Stomach (tissue), 9 donors: ENCODE results near the gene NEDD4L. TPM values are rescaled to one million over a fixed set of nuclear protein-coding genes. Genes with fewer than 3 reads are reported as not detected.
"Not testable (repeated sequence)": the region's sequence is repeated elsewhere in the genome, so short reads cannot be mapped to it uniquely, and the experiment has no call there.

Experiments used
- DNase-seq, 2 donors: peaks; one replicate each; pipeline versions ENCODE4 v3.0.0 to v3.0.0-alpha.2; 2013 to 2019
- H3K27ac ChIP-seq, 5 donors: fragments of 200-600 bp in 4 of 5; sonication (generic) in 4 of 5; one replicate each; pipeline ENCODE4 v1.5.1; 2013 to 2019; ENCODE audit warnings: mild to moderate bottlenecking in 1 of 5, moderate library complexity in 1 of 5
- H3K27me3 ChIP-seq, 3 donors: fragments of 200-600 bp; sonication (generic); one replicate each; pipeline ENCODE4 v1.5.1; 2017 to 2019; ENCODE audit warnings: mixed run types in 1 of 3
- H3K36me3 ChIP-seq, 4 donors: fragments of 200-600 bp; sonication (generic); 1 replicate in 3 of 4; 2 replicates in 1 of 4; pipeline ENCODE4 v1.5.1; 2016 to 2019
- H3K4me1 ChIP-seq, 4 donors: fragments of 200-600 bp; sonication (generic); one replicate each; pipeline ENCODE4 v1.5.1; 2016 to 2019
- H3K4me3 ChIP-seq, 4 donors: fragments of 200-600 bp; sonication (generic) in 3 of 4; one replicate each; pipeline ENCODE4 v1.5.1; 2016 to 2019; ENCODE audit warnings: mild to moderate bottlenecking in 1 of 4
- H3K9me3 ChIP-seq, 4 donors: fragments of 200-600 bp; sonication (generic); one replicate each; pipeline ENCODE4 v1.5.1; 2016 to 2019
- CTCF ChIP-seq, 7 experiments: fragments of 450-650 bp in 4 of 7; fragments of 200-600 bp in 3 of 7; sonication (generic) in 3 of 7; IDR thresholded peaks; one replicate each; pipeline ENCODE4 v1.5.1; 2016 to 2019; ENCODE audit warnings: antibody characterized with exemption in 7 of 7, control low read depth in 2 of 7, mild to moderate bottlenecking in 1 of 7
- EP300 ChIP-seq: sonication (generic); formaldehyde crosslinking; IDR thresholded peaks from one replicate; pipeline ENCODE4 v1.6.1; 2017; ENCODE audit warnings: antibody characterized with exemption
- POLR2A ChIP-seq, 4 donors: fragments of 450-650 bp; IDR thresholded peaks; one replicate each; pipeline ENCODE4 v1.6.1; 2016; ENCODE audit warnings: antibody characterized with exemption in 4 of 4, control low read depth in 2 of 4, mild to moderate bottlenecking in 1 of 4, moderate library complexity in 1 of 4
- POLR2AphosphoS5 ChIP-seq, 3 donors: sonication (generic); formaldehyde crosslinking; IDR thresholded peaks; one replicate each; pipeline ENCODE4 v1.6.1; 2016; ENCODE audit warnings: antibody characterized with exemption in 3 of 3
- WGBS, 5 donors: extraction: QIAGEN DNeasy Blood & Tissue Kit in 3 of 5; methylation state at CpG; one replicate each; pipeline versions ENCODE4 v1.1.5 to v1.1.7; 2013 to 2018; 5-methylcytosine and 5-hydroxymethylcytosine counted together
- intact Hi-C: fragments of 100-400 bp; cut with DNase I; formaldehyde crosslinking; loops from one replicate; pipeline ENCODE4 v1.15.1; 2023; ENCODE audit warnings: low total_unique reads
- polyA plus RNA-seq, 3 donors: library from polyadenylated mRNA; stranded (reverse); fragments of 200-250 nt; gene quantifications; one replicate each; pipeline ENCODE4 v1.2.3, GENCODE V29; 2013
- total RNA-seq, 5 donors: library from RNA; depleted of rRNA; stranded (reverse); fragments of >200 nt; gene quantifications; one replicate each; pipeline versions ENCODE4 v1.1.0 to v1.2.3, GENCODE V29; 2014 to 2016
- donor health status: healthy with polysubstance abuse.
- donor health status: Bipolar disorder and iron deficiency.
- donor health status: healthy.

The NEDD4L gene
- total and polyA plus RNA-seq, 8 donors = 46.1 to 315 (median 129) TPM

- intact Hi-C loops = loop anchor here (10.0 kb wide), 1 partner anchor 77 kb away; no protein-coding TSS in a partner anchor
- TF ChIP-seq POLR2A (IDR thresholded peaks at IDR 0.05) (no peak), CTCF (IDR thresholded peaks at IDR 0.05) (no peak), EP300 (no peak), POLR2AphosphoS5 (IDR thresholded peaks at IDR 0.05) (no peak)
- Histone ChIP-seq H3K36me3 (no peaks in the 10 kb centered on the region), H3K4me1 (peaks cover 9 to 70% (median 35%) of the 10 kb centered on the region in 4 donors), H3K27ac (peak overlapping the region in 3 of 5 donors; percentile 6 to 92 (median 22)), H3K27me3 (peaks cover 0 to 7% (median 0%) of the 10 kb centered on the region in 3 donors), H3K4me3 (peak overlapping the region in 1 of 4 donors; percentile 9), H3K9me3 (no peaks in the 10 kb centered on the region)
- 60 to 82% (median 71%) methylated on average over 3 of the region's 3 CpGs for WGBS, 5 donors
- no peak for DNase-seq
These were observed 3.5 kb downstream of the NEDD4L start for GRCh38 chr18:58047556-58047882.

GRCh38 chr18:58048081-58048642 is 4.1 kb downstream of the NEDD4L start:
- H3K4me1 ChIP-seq = peaks cover 9 to 63% (median 28%) of the 10 kb centered on the region in 4 donors
- H3K27ac ChIP-seq = no peak overlapping the region
- H3K9me3 ChIP-seq = no peaks in the 10 kb centered on the region
- no peak for TF ChIP-seq POLR2A (IDR thresholded peaks at IDR 0.05)
- TF ChIP-seq CTCF (IDR thresholded peaks at IDR 0.05) = no peak
- TF ChIP-seq POLR2AphosphoS5 (IDR thresholded peaks at IDR 0.05) = no peak
- TF ChIP-seq EP300 = no peak
- no peak for DNase-seq
- peaks cover 0 to 7% (median 0%) of the 10 kb centered on the region in 3 donors for H3K27me3 ChIP-seq
- intact Hi-C loops = loop anchor here (10.0 kb wide), 1 partner anchor 77 kb away; no protein-coding TSS in a partner anchor
- no peaks in the 10 kb centered on the region for H3K36me3 ChIP-seq
- H3K4me3 ChIP-seq = no peak overlapping the region
- 63 to 78% (median 73%) methylated on average over 5 of the region's 5 CpGs for WGBS, 5 donors

- no peaks in the 10 kb centered on the region for H3K9me3 ChIP-seq
- intact Hi-C loops = loop anchor here (10.0 kb wide), 1 partner anchor 76 kb away; no protein-coding TSS in a partner anchor
- 76 to 81% (median 79%) methylated on average over 6 of the region's 6 CpGs for WGBS, 5 donors
- no peak for DNase-seq
- H3K4me1 ChIP-seq = peaks cover 9 to 66% (median 26%) of the 10 kb centered on the region in 4 donors
- peaks cover 0 to 7% (median 0%) of the 10 kb centered on the region in 3 donors for H3K27me3 ChIP-seq
- no peak overlapping the region for H3K4me3 ChIP-seq
- TF ChIP-seq EP300 (no peak), CTCF (IDR thresholded peaks at IDR 0.05) (no peak), POLR2A (IDR thresholded peaks at IDR 0.05) (no peak), POLR2AphosphoS5 (IDR thresholded peaks at IDR 0.05) (no peak)
- H3K27ac ChIP-seq = no peak overlapping the region
- no peaks in the 10 kb centered on the region for H3K36me3 ChIP-seq
These were observed 5.1 kb downstream of the NEDD4L start for GRCh38 chr18:58049000-58049688.

- H3K27ac ChIP-seq, H3K4me3 ChIP-seq, H3K36me3 ChIP-seq, intact Hi-C loops, H3K27me3 ChIP-seq, DNase-seq, H3K9me3 ChIP-seq: not testable (repeated sequence)
- WGBS, 5 donors = 86 to 97% (median 90%) methylated on average over 3 of the region's 3 CpGs
- H3K4me1 ChIP-seq = peaks cover 7 to 60% (median 29%) of the 10 kb centered on the region in 4 donors
These were observed 6.9 kb downstream of the NEDD4L start for GRCh38 chr18:58050963-58051362.
